NCI-H510A (cell line): ENCODE results near the gene NACA2.
"Not testable (repeated sequence)": the region's sequence is repeated elsewhere in the genome, so short reads cannot be mapped to it uniquely, and the experiment has no call there.

ENCODE experiments used
- DNase-seq: peaks from one replicate; lab custom pipeline; 2025; lab: John Stamatoyannopoulos, UW

The NACA2 gene

DNA sequence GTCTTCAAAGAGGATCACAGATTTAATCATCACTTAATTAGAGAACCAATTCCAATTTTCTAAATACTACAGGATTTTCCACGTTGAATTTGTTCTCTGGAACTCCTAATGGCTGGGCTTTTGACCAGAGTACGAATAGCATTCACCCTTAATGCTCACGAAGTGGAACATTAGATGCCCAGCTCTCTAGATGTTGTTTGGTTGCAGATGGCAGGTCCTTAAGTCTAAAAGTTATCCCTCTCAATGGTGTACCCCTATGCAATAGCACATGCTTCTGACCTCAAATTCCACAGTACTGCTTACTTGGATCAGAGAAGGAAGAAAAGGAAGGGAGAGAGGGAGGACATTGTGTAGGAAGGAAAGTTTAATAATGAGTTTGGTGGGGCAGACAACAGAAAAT lies 8.6 kb upstream of the NACA2 start:
- DNase-seq, result no peak

- DNase-seq, result no peak
These were observed 7.0 kb upstream of the NACA2 start for GRCh38 chr17:61598014-61598413.

DNA sequence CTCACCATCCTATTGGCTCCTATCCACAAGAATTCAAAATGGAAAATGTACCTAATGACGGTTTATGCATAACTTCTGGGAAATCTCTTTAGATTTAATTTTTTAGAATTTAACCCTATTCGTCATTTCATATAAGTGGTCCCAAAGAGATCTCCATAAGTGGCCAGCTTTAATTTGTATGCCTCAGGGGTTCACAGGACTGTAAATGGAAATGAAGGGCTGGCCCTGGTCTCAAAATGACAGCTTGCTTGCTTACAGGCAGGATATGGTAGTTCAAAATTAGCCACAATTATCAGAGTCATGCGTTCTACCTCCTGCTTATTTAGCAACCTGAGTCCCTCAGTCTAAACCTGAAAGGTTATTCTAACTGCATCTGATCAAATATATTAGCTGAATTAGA lies 6.6 kb upstream of the NACA2 start:
- no peak for DNase-seq

- DNase-seq, result no peak
These were observed 4.6 kb upstream of the NACA2 start for GRCh38 chr17:61595418-61596186.

GRCh38 chr17:61594294-61594825 lies 3.3 kb upstream of the NACA2 start:
- DNase-seq, result no peak

GRCh38 chr17:61593426-61593825 lies 2.4 kb upstream of the NACA2 start:
- DNase-seq, result no peak

GRCh38 chr17:61591930-61592329 lies 911 bp upstream of the NACA2 start:
- no peak for DNase-seq

GRCh38 chr17:61589990-61590389 lies 1.0 kb downstream of the NACA2 start:
- DNase-seq, result no peak

DNA sequence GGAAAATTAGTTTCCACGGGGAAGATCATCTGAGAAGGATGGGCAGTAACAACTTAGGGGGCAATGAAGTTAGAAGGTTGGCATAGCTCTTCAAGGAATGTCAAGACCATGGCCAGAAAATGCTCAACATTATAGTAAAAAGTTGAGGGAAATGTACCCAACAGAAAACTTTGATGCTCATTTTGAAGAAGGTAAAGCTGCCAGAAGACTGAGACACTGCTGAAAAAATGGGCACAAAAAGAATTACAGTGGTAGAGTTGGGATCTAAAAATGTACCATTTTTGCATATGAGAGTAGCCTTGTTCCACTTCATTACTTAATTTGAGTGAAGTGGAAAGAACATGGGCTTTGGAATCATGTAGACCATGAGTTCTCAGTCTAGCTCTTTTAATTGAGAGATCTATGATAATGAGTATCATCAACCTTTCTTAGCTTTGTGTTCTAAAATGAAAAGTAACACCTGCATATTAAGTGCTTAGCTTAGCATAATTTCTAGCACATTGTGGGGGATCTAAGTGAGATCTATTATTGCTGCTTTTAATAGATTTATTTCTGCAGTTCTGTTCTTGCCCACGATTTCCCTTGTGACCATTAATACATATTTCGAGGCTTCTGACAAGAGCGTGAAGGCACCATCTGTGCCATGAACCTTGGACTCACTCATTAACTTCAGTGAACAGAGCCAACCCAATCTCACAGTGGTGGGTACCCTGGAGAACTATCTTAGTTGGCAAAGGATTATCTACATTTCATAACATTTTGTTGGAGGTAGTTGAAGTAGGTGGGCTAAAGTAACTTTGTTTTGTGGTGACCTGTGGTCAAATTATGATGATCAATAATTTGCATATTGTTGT lies 3.0 kb downstream of the NACA2 start:
- no peak for DNase-seq

- no peak for DNase-seq
These were observed 3.8 kb downstream of the NACA2 start for GRCh38 chr17:61587242-61587641.

DNA sequence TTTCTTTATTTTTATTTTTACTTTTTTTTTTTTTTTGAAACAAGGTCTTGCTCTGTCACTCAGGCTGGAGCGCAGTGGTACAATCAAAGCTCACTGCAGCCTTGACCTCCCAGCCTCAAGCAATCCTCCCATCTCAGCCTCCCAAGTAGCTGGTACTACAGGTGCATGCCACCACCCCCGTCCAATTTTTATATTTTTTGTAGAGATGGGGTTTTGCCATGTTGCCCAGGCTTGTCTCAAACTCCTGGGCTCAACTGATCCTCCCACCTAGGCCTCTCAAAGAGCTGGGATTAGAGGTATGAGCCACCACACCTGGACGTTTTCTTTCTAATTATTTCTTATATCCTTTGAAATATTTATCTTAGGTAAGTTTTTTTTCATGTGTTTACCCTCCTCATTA lies 4.4 kb downstream of the NACA2 start:
- DNase-seq, result not testable (repeated sequence)

GRCh38 chr17:61586031-61586566 lies 4.9 kb downstream of the NACA2 start:
- no peak for DNase-seq

GRCh38 chr17:61584866-61585265 lies 6.2 kb downstream of the NACA2 start:
- no peak for DNase-seq

- DNase-seq, result no peak
These were observed 6.8 kb downstream of the NACA2 start for GRCh38 chr17:61584266-61584665.

GRCh38 chr17:61583660-61584264 lies 7.3 kb downstream of the NACA2 start:
- DNase-seq, result no peak

DNA sequence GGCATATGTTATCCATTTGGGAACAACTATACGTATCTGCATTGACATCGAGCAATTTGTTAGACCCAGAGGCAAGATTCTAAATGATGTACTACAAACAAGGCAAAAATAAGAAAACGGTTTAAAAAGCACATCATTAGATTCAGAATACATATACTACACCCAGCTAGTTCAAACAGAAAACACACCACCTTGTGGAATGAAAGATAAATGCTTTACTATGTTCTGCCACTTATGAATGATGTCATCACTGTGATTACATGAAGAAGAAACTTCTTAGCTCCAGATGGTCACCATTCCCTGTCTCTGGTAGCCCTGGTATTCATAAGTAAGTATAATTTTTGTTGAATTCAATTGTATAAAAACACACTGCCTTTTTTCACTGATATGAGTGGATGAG lies 7.8 kb downstream of the NACA2 start:
- peak; percentile 5 for DNase-seq

- DNase-seq, result no peak
These were observed 8.4 kb downstream of the NACA2 start for GRCh38 chr17:61582593-61582992.

DNA sequence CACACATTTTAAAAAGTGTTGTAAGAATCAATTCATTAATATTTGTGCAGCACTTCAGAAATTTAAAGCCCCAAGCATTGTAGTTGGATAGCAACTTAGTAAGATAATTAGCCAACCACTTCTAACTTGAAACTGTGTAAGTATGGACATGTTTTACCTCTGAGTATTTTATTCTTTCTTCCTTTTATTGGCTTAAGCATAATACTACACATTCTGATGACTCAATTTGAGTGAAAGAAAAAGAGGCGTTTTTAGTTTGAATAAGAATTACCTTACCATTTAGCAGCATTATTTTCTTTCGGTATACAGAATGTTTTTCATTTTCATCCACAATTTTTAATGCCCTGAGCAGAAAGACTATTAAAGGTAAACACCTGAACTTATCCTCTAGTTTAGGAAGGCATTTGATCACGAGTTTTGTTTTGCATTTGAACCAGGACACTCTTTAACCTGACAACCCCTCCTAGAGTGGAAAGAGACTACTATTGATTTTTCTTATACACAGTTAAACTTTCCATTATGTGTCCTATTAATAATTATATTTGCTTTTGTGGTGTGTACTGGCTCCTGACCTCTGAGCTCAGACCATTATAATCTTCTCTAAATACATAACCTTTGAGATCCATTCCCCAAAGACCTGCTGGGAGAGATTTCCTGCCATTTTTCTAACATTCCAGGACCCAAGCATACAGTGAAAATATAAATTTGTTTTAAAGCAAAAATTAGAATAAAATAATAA lies 9.2 kb downstream of the NACA2 start:
- no peak for DNase-seq

DNA sequence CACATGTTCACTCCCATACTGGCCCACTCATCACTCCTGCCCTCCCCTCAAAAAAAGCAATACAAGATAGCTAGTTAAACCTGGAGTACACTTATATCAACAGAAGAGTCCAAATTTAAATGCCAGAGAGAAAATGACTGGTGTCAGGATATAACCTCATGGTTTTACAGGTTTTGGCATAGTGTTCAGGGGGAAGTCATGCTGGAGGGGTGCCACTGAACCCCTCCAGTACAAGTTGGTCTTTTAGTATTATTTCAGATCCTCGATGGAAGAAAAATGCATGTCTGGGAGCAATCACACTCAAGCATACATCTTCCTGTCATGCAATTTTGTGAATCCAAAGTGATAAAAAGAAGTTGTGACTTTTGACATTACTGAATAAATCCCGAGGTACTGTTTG lies 10.5 kb downstream of the NACA2 start:
- DNase-seq, result no peak

GRCh38 chr17:61579961-61580360 lies 11.1 kb downstream of the NACA2 start:
- no peak for DNase-seq

DNA sequence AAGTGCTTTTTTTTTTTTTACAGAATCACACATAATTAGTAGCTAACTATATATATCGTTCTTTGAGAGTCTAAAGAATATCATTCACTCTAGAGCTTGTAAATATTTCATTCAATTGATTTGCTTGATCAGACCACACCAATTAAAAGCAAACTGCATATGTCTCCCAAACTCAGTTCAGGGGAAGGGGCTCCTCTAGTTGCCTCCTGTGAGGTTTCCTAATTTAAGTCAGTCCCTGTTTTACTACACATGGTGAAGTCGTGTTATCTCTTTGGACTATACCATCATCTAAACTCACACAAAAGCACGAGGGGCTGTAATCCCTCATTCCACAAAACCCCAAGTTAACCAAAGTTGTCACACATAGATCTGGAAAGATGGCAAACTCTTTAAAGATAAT lies 11.7 kb downstream of the NACA2 start:
- no peak for DNase-seq

DNA sequence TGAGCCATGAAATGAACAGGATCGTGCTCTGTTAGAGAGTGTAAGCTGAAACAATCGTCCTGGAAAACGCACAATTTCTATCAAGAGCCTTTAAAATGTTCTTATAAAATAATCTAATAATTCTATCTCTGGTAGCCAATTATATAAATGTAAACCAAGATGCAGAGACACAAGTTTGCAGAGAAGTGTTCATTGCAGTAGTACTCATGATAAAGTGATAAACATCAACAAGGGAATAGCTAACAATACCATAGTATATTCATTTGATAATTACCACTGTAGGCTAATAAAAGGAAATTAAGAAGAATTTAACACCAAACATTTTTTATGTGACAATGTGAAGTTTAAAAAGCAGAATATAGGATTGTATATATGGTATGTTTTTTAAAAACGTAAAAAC lies 12.4 kb downstream of the NACA2 start:
- DNase-seq, result no peak
